OCI-LY7 (cell line): ENCODE data around the gene NOL4L. TPM values are rescaled to one million over a fixed set of nuclear protein-coding genes. Genes with fewer than 3 reads are reported as not detected.

Source experiments
- BruUV-seq: library from RNA; stranded (reverse); fragments of 400-500 nt; replicated peaks from 2 replicates; lab custom pipeline; 2021; lab: Mats Ljungman, UMichigan
- CTCF ChIA-PET: fragments of 300-600 bp; sonication (Branson Sonifier 250); formaldehyde crosslinking; loops from one replicate; lab custom pipeline; 2022; ENCODE audit warnings: antibody characterized with exemption; ENCODE audit not compliant: unreplicated experiment; lab: Charles Lee
- POLR2A ChIA-PET: fragments of 300-600 bp; sonication (Branson Sonifier 250); formaldehyde crosslinking; loops from one replicate; lab custom pipeline; 2022; ENCODE audit warnings: antibody characterized with exemption; lab: Charles Lee
- DNase-seq: peaks from one replicate; pipeline ENCODE4 v3.0.0-alpha.2; 2015; ENCODE audit warnings: low spot score
- H2AFZ ChIP-seq: fragments of 200-600 bp; sonication (generic), shearing (Covaris generic); 2 replicates; pipeline ENCODE4 v1.6.1; 2014; ENCODE audit warnings: mild to moderate bottlenecking, antibody characterized with exemption, low read length, moderate library complexity
- H3K27ac ChIP-seq: fragments of 200-600 bp; sonication (generic); 2 replicates; pipeline ENCODE4 v1.5.1; 2014; ENCODE audit warnings: mixed run types, low read depth, mild to moderate bottlenecking, moderate library complexity, low read length, inconsistent platforms; ENCODE audit not compliant: poor library complexity, severe bottlenecking
- H3K36me3 ChIP-seq: fragments of 200-600 bp; sonication (generic); 2 replicates; pipeline ENCODE4 v1.6.1; 2014; ENCODE audit warnings: mild to moderate bottlenecking, antibody characterized with exemption, low read length, moderate library complexity, mixed read lengths; ENCODE audit not compliant: insufficient read depth
- H3K4me1 ChIP-seq: fragments of 200-600 bp; sonication (generic); 2 replicates; pipeline ENCODE4 v1.5.1; 2014; ENCODE audit warnings: mild to moderate bottlenecking, low read length; ENCODE audit not compliant: insufficient read depth, poor library complexity, severe bottlenecking
- H3K4me2 ChIP-seq: fragments of 200-600 bp; sonication (generic); 2 replicates; pipeline ENCODE4 v1.6.1; 2014; ENCODE audit warnings: mild to moderate bottlenecking, low read length
- H3K4me3 ChIP-seq: fragments of 200-600 bp; sonication (generic); 2 replicates; pipeline ENCODE4 v1.5.1; 2014; ENCODE audit warnings: mild to moderate bottlenecking, low read depth, low read length; ENCODE audit not compliant: poor library complexity, severe bottlenecking
- H3K79me2 ChIP-seq: fragments of 200-600 bp; sonication (generic); 2 replicates; pipeline ENCODE4 v1.6.1; 2016; ENCODE audit warnings: low read depth, mild to moderate bottlenecking, low read length, moderate library complexity, mixed read lengths; ENCODE audit not compliant: insufficient read depth
- H3K9me2 ChIP-seq: fragments of 200-600 bp; sonication (generic); 2 replicates; pipeline ENCODE4 v1.6.1; 2016; ENCODE audit warnings: mild to moderate bottlenecking, low read length, mixed read lengths; ENCODE audit not compliant: insufficient read depth
- H3K9me3 ChIP-seq: fragments of 200-600 bp; sonication (generic); 2 replicates; pipeline ENCODE4 v1.6.1; 2014; ENCODE audit warnings: mild to moderate bottlenecking, mixed run types, low read length, mixed read lengths
- H4K20me1 ChIP-seq: fragments of 200-600 bp; sonication (generic); 2 replicates; pipeline ENCODE4 v1.6.1; 2014; ENCODE audit warnings: mild to moderate bottlenecking, antibody characterized with exemption, low read length, moderate library complexity, mixed read lengths; ENCODE audit not compliant: insufficient read depth
- EZH2phosphoT487 ChIP-seq: fragments of 200-600 bp; sonication (generic); IDR thresholded peaks from 2 replicates; pipeline ENCODE4 v1.6.1; 2018; ENCODE audit warnings: low read depth, borderline replicate concordance, mild to moderate bottlenecking, mixed run types, antibody characterized with exemption, low read length, moderate library complexity, mixed read lengths
- intact Hi-C: fragments of 100-400 bp; cut with micrococcal nuclease; formaldehyde crosslinking; loops from one replicate; pipeline ENCODE4 v1.10.0; 2022; ENCODE audit not compliant: unreplicated experiment
- total RNA-seq, 2 experiments: library from RNA; depleted of rRNA in 1 of 2; stranded (reverse); fragments of >200 nt in 1 of 2; shearing (Covaris generic) in 1 of 2; gene quantifications; 2 replicates each; pipeline ENCODE4 v1.2.3, GENCODE V29; 2014 to 2022
- TF ChIP-seq, protein P1 (sequence below): fragments of 200-600 bp; sonication (generic); conservative IDR thresholded peaks from 2 replicates; pipeline ENCODE4 v1.5.1; 2014; ENCODE audit warnings: mild to moderate bottlenecking, antibody characterized with exemption, low read length, moderate library complexity, mixed read lengths

NOL4L gene
- total RNA-seq, 2 experiments from 2014 or later = 3.9 to 4.2 TPM

DNA sequence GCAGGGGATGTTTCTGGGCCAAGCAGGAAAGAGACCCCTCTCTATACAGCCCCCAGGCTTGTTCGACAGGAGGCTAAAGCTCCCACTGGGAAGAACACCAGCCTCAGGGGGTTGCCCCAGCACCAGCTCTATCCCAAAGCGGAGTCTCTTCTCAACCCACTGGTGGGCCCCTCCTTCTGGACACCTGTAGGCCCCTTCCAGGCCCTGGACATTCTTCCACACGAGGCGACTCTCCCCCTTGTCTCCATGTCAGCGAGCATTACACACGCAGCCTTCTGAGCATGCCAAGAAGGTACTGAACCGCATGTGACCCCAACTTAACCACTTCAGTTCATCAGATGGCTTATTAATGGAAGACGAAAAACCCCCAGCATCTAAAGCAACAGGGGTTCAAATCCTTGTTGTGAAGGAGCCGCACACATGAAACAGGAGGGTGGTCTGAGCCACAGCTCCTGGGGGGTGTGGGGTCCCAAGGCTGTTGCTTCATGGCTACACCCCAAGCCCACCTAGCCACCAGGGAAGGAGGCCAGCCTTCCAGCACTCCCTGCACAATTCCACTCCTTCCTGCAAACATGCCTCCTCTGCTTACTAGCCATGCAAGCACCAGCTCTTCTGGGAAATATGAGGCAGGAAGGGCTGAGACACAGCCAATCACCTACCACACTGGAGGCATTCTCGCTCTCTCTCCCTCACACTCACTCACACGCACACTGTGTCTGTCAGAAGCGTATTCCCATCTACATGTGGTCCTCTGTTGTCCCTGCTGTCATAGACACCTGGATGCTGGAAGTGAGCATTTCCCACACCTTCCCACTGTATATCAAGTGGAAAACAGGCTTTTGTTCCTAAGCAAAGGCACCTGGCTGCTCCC lies 104.5 kb downstream of the NOL4L start:
- no peaks in the 10 kb centered on the region for H3K79me2 ChIP-seq
- no peaks in the 10 kb centered on the region for H3K9me3 ChIP-seq
- DNase-seq = no peak
- peaks cover 18% of the 10 kb centered on the region for H3K4me1 ChIP-seq
- H3K4me3 ChIP-seq = no peak overlapping the region
- BruUV-seq = no TSS peak
- intact Hi-C loops = no loop called here
- no peaks in the 10 kb centered on the region for H3K36me3 ChIP-seq
- ChIA-PET CTCF (no interaction called here), POLR2A (no interaction called here)
- H3K4me2 ChIP-seq = no peak overlapping the region
- TF ChIP-seq, protein P1, sequence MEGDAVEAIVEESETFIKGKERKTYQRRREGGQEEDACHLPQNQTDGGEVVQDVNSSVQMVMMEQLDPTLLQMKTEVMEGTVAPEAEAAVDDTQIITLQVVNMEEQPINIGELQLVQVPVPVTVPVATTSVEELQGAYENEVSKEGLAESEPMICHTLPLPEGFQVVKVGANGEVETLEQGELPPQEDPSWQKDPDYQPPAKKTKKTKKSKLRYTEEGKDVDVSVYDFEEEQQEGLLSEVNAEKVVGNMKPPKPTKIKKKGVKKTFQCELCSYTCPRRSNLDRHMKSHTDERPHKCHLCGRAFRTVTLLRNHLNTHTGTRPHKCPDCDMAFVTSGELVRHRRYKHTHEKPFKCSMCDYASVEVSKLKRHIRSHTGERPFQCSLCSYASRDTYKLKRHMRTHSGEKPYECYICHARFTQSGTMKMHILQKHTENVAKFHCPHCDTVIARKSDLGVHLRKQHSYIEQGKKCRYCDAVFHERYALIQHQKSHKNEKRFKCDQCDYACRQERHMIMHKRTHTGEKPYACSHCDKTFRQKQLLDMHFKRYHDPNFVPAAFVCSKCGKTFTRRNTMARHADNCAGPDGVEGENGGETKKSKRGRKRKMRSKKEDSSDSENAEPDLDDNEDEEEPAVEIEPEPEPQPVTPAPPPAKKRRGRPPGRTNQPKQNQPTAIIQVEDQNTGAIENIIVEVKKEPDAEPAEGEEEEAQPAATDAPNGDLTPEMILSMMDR = no peak
- no peak for TF ChIP-seq EZH2phosphoT487
- no peak overlapping the region for H2AFZ ChIP-seq
- no peaks in the 10 kb centered on the region for H4K20me1 ChIP-seq
- H3K27ac ChIP-seq = no peak overlapping the region
- no peaks in the 10 kb centered on the region for H3K9me2 ChIP-seq

DNA sequence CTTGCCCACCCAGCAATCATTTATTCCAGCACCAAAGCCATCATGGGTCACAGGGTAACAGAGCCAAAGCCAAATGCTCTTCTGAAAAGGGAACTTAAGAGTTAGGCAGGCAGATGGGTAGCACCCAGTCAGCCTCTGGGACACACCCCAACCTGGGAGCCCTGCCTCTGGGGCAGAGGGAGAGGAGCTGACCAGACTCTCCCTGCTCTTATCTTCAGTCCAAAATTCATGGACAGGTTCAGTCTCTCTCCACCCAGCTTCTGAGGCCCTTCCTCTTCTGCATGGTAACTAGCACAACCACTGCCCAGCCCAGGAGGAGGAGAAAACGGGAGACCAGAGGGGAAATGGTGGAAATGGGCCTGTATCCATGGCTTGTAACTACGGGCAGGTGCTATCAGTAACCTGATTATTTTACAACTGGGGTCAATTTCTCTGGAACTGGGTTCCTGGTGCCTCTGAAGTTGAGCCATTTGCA lies 105.4 kb downstream of the NOL4L start:
- no peak overlapping the region for H2AFZ ChIP-seq
- H3K27ac ChIP-seq = no peak overlapping the region
- no peak for DNase-seq
- no peaks in the 10 kb centered on the region for H3K79me2 ChIP-seq
- CTCF ChIA-PET = no interaction called here
- H4K20me1 ChIP-seq = no peaks in the 10 kb centered on the region
- no TSS peak for BruUV-seq
- H3K4me3 ChIP-seq = no peak overlapping the region
- H3K4me2 ChIP-seq = no peak overlapping the region
- intact Hi-C loops = no loop called here
- no peaks in the 10 kb centered on the region for H3K9me2 ChIP-seq
- H3K9me3 ChIP-seq = no peaks in the 10 kb centered on the region
- TF ChIP-seq, protein P1 = no peak
- no peaks in the 10 kb centered on the region for H3K36me3 ChIP-seq
- peaks cover 10% of the 10 kb centered on the region for H3K4me1 ChIP-seq
- POLR2A ChIA-PET = no interaction called here

DNA sequence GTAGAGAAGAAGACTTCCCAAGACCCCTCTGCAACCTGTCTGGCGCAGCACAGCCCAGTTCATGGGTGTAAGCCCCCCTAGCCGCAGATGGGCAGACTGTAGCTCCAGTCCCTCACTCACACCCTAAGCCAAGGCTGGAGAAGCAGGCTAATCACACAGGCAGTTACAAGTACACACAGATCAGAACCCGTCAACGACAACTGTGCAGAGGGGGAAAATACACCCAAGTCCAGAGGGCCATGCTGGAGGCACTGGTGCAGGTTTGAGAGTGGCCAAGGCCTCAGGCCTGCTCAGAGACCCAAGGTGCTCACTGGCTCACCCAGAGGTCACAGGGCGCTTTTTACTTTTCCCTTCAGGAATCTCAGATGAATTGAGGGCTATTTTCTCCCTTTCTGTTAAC lies 106.1 kb downstream of the NOL4L start:
- Histone ChIP-seq H3K4me2 (no peak overlapping the region), H3K79me2 (no peaks in the 10 kb centered on the region), H3K27ac (no peak overlapping the region), H3K9me2 (no peaks in the 10 kb centered on the region), H2AFZ (no peak overlapping the region), H4K20me1 (no peaks in the 10 kb centered on the region), H3K4me3 (no peak overlapping the region), H3K4me1 (peaks cover 7% of the 10 kb centered on the region), H3K9me3 (no peaks in the 10 kb centered on the region), H3K36me3 (no peaks in the 10 kb centered on the region)
- intact Hi-C loops = no loop called here
- no peak for DNase-seq
- CTCF ChIA-PET = no interaction called here
- no TSS peak for BruUV-seq
- POLR2A ChIA-PET = no interaction called here
- TF ChIP-seq EZH2phosphoT487 = no peak
- TF ChIP-seq, protein P1 = no peak
